ENCODE results near the gene RDH5.

- no peak for TF ChIP-seq CTCF (IDR thresholded peaks at IDR 0.05; ENCODE audit: low read depth, low read length, poor library complexity, severe bottlenecking)
- no peak for TF ChIP-seq EZH2phosphoT487 (IDR thresholded peaks at IDR 0.05; ENCODE audit: borderline replicate concordance, low read length)
Observed at GRCh38 chr12:55721601-55722213, 1.5 kb downstream of the RDH5 start.

Measured in DOHH2 (cell line).